ENCODE results near the gene NFIA. TPM values are rescaled to one million over a fixed set of nuclear protein-coding genes. Genes with fewer than 3 reads are reported as not detected.
"Not testable (repeated sequence)": the region's sequence is repeated elsewhere in the genome, so short reads cannot be mapped to it uniquely, and the experiment has no call there.

The NFIA gene
- total RNA-seq, 4 donors from 2014 or later, result 134 to 183 (median 148) TPM

GRCh38 chr1:61070054-61070453, 12.3 kb upstream of the NFIA start:
- no peak overlapping the region for H3K4me3 ChIP-seq
- H3K27ac ChIP-seq (replicated peaks in 1 of 4), result no peak overlapping the region
- no peak for TF ChIP-seq POLR2AphosphoS5 (IDR thresholded peaks at IDR 0.05)
- TF ChIP-seq POLR2A (IDR thresholded peaks at IDR 0.05; ENCODE audit: low read depth), result no peak
- no peak for TF ChIP-seq EP300 (IDR thresholded peaks at IDR 0.05)
- TF ChIP-seq CTCF (IDR thresholded peaks at IDR 0.05), result no peak
- 97% methylated on average over 4 of the region's 4 CpGs for WGBS
- no peaks in the 10 kb centered on the region for H3K27me3 ChIP-seq
- intact Hi-C loops (cut with DNase I), result no loop called here
- no peak for DNase-seq (ENCODE audit: extremely low spot score)
- H3K4me1 ChIP-seq, result no peaks in the 10 kb centered on the region
- no peaks in the 10 kb centered on the region for H3K9me3 ChIP-seq
- no peaks in the 10 kb centered on the region for H3K36me3 ChIP-seq

GRCh38 chr1:61071205-61072130, 10.9 kb upstream of the NFIA start:
- TF ChIP-seq POLR2A (IDR thresholded peaks at IDR 0.05; ENCODE audit: low read depth) (no peak), EP300 (IDR thresholded peaks at IDR 0.05) (no peak), POLR2AphosphoS5 (IDR thresholded peaks at IDR 0.05) (no peak), CTCF (IDR thresholded peaks at IDR 0.05) (no peak)
- WGBS, result 89% methylated on average over 6 of the region's 6 CpGs
- Histone ChIP-seq H3K4me3 (no peak overlapping the region), H3K9me3 (no peaks in the 10 kb centered on the region), H3K27ac (replicated peaks in 1 of 4) (no peak overlapping the region), H3K27me3 (no peaks in the 10 kb centered on the region), H3K36me3 (no peaks in the 10 kb centered on the region), H3K4me1 (peaks cover 3 to 8% (median 7%) of the 10 kb centered on the region in 4 donors)
- intact Hi-C loops (cut with DNase I), result no loop called here
- DNase-seq (ENCODE audit: extremely low spot score), result no peak

GRCh38 chr1:61073871-61074270, 8.5 kb upstream of the NFIA start:
- intact Hi-C loops (cut with DNase I), result no loop called here

GRCh38 chr1:61075833-61076232, 6.5 kb upstream of the NFIA start:
- H3K27ac ChIP-seq (replicated peaks in 1 of 4), result peak overlapping the region; percentile 97 to 98 (median 98)

More at GRCh38 chr1:61073871-61074270, 8.5 kb upstream of the NFIA start:
- H3K4me3 ChIP-seq, result no peak overlapping the region
- H3K27ac ChIP-seq (replicated peaks in 1 of 4), result no peak overlapping the region
- peaks cover 14 to 21% (median 20%) of the 10 kb centered on the region in 4 donors for H3K4me1 ChIP-seq
- H3K36me3 ChIP-seq, result no peaks in the 10 kb centered on the region
- 95% methylated on average over 5 of the region's 5 CpGs for WGBS
- no peak for DNase-seq (ENCODE audit: extremely low spot score)
- H3K27me3 ChIP-seq, result no peaks in the 10 kb centered on the region
- TF ChIP-seq EP300 (IDR thresholded peaks at IDR 0.05) (no peak), POLR2A (IDR thresholded peaks at IDR 0.05; ENCODE audit: low read depth) (no peak), CTCF (IDR thresholded peaks at IDR 0.05) (no peak), POLR2AphosphoS5 (IDR thresholded peaks at IDR 0.05) (no peak)
- no peaks in the 10 kb centered on the region for H3K9me3 ChIP-seq

More at GRCh38 chr1:61075833-61076232, 6.5 kb upstream of the NFIA start:
- intact Hi-C loops (cut with DNase I); H3K27me3 ChIP-seq; H3K36me3 ChIP-seq; H3K4me3 ChIP-seq; H3K9me3 ChIP-seq; DNase-seq (ENCODE audit: extremely low spot score): not testable (repeated sequence)
- H3K4me1 ChIP-seq, result peaks cover 31 to 41% (median 40%) of the 10 kb centered on the region in 4 donors
- 79% methylated on average over 16 of the region's 16 CpGs for WGBS

Data from esophagus muscularis mucosa (tissue), 4 donors.